GM19324 (cell line): Measurements from ENCODE around the gene TRIM71.
"Not testable (repeated sequence)": the region's sequence is repeated elsewhere in the genome, so short reads cannot be mapped to it uniquely, and the experiment has no call there.

Experiments used
- ATAC-seq: cut with Tn5 transposase; IDR thresholded peaks from one replicate; pipeline ENCODE4 v1.9.1; 2021; ENCODE audit warnings: mild to moderate bottlenecking, moderate library complexity; ENCODE audit not compliant: unreplicated experiment, low FRiP score

Gene TRIM71

DNA sequence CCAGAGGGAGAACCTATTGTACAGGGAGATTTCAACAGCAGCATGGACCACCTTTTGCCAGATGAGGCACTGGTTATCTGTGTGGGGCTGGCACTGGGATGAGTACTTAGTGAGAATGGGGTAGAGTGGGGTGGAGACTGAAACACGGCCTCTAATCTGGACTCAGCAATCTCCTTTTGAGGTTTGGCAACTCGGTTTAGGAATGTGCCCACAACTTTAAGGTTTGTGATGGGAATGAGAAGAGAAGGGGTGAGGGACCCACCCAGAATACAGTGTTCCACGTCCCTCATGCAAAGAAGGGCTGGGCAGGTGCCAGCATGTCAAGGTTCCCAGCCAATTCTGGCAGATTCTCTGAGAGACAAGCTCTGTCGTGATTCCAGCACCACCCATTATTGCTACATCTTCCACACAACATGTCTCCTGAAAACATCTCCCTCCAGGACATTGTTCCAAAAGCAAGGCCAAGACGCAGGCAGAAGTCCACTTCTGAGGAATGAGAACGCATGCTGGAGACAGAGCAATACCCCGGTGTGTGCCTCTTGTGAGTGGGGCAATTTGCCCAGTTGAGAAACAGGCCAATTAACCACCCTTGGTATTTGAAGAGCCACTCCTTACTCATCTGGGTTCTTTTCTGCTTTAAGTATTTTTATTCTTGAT is 96.1 kb downstream of the TRIM71 start:
- no peak for ATAC-seq

DNA sequence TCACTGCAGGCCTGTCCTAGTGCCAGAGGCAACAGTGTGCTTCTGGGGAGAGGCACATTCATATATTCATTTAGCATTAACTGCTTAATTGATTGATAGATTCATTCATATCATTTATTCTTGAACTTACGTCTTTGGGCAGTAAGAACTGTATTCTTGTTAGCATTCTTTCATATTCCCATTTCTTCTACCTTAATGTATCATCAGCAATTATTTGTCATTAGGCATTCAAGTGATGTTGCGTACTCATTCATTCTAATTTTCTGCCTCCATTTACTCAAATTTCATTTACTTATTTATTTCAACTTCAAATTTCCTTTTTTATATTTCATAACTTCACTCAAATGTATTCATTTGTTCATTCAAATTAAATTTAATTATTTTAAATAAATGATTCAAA is 102.1 kb downstream of the TRIM71 start:
- ATAC-seq, result no peak

DNA sequence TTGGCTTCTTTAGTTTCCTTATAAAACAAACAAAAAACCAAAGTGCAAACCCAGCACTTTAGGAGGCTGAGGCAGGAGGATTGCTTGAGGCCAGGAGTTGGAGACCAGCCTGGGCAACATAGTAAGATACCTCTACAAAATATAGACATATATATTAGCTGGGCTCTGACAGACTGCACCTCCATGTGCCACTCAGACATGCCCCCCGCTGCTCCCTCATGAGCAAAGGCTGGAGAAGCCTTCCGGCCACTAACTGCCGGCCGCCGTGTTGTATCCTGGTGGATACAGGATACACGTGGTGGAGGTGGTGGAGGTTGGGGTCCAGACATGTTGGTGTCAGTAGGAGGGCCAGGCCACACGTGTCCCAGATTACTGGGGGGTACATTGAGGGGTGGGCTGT is 104.3 kb downstream of the TRIM71 start:
- ATAC-seq, result no peak

DNA sequence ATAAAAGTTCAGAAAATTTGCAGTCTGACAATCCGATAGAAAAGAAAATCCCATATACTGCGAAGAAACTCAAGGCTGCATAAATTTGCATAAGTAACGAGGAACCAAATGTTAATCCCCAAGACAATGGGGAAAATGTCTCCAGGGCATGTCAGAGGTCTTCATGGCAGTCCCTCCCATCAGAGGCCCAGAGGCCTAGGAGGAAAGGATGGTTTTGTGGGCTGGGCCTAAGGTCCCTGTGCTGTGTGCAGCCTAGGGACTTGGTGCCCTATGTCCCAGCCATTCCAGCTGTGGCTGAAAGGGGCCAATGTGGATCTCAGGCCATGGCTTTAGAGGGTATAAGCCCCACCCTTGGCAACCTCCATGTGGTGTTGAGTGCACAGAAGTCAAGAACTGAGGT is 112.4 kb downstream of the TRIM71 start:
- no peak for ATAC-seq

DNA sequence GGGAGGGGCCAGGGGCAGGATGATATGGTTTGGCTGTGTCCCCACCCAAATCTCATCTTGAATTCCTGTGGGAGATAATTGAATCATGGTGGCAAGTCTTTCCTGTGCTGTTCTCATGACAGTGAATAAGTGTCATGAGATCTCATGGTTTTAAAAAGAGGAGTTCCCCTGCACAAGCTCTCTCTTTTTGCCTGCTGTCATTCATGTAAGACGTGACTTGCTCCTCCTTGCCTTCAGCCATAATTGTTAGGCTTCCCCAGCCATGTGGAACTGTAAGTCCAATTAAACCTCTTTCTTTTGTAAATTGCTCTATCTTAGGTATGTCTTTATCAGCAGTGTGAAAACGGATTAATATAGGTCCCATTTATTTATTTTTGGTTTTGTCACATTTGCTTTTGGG is 113.5 kb downstream of the TRIM71 start:
- not testable (repeated sequence) for ATAC-seq

DNA sequence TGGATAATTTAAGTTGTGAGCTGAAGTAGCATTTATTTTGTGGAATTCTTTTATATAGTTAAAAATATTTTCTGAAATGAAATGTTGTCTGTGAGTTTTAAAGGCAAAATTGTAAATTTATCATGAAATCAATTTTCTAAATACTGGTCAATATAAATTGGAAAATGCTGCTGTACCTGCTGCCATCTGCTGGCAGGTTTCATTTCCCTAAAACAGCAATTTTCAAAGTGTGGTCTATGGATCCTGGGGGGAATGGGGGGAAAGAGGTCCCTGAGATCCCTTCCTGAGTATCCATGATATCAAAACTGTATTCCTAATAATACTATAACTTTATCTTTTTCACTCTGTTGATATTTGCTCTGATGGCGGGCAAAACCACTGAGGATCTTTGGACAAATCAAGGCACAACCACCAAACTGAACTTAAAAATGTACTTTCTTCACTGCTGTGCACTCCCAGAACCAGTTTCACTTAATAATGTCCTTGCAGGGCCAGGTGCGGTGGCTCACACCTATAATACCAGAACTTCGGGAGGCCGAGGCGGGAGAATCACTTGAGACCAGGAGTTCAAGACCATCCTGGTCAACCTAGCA is 116.4 kb downstream of the TRIM71 start:
- ATAC-seq, result no peak

DNA sequence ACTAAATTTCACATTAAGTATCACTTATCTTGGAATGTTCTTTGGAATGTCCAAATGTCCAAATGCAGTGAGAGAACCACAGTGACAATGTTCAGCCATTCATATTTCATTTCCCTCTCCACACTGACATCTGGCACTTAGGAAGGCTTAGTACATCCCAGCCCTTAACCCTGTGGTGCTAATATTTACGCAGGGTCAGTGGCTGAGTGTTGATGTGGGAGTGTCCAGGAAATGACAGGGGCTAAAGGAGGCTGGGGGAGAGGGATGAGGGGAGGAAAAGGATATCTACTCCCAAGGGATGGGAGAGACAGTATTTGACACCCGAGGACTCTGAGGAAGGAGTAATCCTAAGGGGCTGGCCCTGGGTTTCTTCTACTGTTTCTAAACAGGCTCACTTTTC is 119.5 kb downstream of the TRIM71 start:
- ATAC-seq, result no peak

DNA sequence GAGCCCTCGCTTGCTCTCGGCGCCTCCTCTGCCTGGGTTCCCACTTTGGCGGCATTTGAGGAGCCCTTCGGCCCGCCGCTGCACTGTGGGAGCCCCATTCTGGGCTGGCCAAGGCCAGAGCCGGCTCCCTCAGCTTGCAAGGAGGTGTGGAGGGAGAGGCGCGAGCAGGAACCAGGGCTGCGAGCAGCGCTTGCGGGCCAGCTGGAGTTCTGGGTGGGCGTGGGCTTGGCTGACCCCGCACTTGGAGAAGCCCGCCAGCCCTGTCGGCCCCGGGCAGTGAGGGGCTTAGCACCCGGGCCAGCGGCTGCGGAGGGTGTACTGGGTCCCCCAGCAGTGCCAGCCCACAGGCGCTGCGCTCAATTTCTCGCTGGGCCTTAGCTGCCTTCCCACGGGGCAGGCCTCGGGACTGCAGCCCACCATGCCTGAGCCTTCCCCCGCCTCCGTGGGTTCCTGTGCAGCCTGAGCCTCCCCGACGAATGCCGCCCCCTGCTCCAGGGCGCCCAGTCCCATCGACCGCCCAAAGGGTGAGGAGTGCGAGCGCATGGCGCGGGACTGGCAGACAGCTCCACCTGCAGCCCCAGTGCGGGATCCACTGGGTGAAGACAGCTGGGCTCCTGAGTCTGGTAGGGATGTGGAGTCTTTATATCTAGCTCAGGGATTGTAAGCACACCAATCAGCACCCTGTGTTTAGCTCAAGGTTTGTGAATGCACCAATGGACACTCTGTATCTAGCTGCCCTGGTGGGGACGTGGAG is 121.9 kb downstream of the TRIM71 start:
- not testable (repeated sequence) for ATAC-seq

DNA sequence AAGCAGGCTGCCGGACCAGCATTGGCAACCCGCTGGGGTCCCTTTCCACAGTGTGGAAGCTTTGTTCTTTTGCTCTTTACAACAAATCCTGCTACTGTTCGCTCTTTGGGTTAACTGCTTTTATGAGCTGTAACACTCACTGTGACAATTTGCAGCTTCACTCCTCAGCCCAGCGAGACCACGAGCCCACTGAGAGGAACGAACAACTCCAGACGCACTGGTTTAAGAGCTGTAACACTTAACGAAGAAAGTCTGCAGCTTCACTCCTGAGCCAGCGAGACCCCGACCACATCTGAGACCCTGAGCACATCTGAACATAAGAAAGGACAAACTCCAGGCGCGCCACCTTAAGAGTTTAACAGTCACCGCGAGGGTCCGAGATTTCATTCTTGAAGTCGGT is 122.9 kb downstream of the TRIM71 start:
- ATAC-seq, result no peak

DNA sequence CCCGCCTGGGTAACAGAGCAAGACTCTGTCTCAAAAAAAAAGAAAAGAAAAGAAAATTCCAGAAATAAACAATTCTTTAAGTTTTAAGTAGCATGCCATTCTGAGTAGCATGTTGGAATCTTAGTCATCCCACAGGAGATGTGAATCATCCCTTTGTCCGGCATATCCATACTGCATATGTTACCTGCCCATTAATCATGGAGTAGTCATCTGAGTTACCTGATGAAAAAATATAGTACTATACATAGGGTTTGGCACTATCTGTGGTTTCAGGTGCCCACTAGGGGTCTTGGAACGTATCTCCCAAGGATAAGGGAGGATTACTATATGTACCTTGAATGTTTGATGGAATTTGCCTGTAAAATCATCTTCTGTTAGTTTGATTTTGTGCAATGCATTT is 127.3 kb downstream of the TRIM71 start:
- no peak for ATAC-seq

DNA sequence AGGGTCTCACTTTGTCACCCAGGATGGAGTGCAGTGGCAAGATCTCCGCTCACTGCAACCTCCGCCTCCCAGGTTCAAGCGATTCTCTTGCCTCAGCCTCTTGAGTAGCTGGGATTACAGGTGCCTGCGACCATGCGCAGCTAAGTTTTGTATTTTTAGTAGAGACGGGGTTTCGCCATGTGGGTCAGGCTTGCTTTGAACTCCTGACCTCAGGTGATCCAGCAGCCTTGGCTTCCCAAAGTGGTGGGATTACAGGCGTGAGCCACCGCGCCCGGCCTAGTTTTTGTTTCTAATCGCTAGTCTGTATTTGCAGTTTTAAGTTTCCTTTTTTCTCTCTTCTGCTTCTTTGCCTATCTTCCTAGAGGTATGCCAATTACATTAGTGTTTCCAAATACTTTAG is 127.8 kb downstream of the TRIM71 start:
- ATAC-seq, result not testable (repeated sequence)

DNA sequence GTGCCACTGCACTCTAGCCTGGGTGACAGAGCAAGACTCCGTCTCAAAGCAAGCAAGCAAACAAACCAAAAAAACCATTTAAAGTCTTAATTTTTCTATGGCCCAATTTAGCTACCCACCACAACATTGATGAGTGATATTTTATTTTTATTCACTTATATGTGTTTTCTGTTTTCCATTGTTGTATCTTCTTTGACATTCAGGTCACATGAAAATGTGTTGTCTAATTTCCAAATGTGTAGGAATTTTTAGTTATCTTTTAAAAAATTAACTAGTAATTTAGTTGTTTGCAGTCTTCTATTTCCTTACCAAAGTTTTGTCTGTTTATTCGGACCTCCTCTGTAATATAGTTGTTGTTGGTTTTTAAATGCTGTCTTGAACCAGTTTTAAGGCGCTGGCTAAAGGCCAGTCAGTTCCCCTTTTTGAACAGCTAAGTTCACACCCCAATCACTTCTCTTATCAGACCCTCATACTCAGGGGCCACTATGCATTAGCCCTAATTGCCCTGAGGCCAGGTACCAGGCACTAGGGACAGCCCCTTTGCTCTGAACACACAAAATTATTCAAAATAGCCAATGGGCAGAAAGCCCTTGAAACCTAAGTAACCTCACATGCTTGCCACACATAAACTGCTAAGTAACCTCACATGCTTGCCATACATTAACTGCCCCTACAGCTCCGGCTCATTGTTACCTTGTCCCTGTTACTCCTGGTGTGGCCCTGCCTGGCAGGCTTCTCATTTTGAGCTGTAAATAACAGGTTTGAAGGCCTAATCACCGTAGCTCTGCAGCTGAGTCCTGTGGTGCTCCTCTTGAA is 129.4 kb downstream of the TRIM71 start:
- ATAC-seq, result peak; percentile 33
